GM18873 (cell line): ENCODE data around the gene MAP3K4.

Source experiments
- ATAC-seq: cut with Tn5 transposase; IDR thresholded peaks from one replicate; pipeline ENCODE4 v1.9.1; 2021; ENCODE audit warnings: mild to moderate bottlenecking, moderate library complexity, moderate number of reproducible peaks; ENCODE audit not compliant: unreplicated experiment, low FRiP score

MAP3K4 gene

DNA sequence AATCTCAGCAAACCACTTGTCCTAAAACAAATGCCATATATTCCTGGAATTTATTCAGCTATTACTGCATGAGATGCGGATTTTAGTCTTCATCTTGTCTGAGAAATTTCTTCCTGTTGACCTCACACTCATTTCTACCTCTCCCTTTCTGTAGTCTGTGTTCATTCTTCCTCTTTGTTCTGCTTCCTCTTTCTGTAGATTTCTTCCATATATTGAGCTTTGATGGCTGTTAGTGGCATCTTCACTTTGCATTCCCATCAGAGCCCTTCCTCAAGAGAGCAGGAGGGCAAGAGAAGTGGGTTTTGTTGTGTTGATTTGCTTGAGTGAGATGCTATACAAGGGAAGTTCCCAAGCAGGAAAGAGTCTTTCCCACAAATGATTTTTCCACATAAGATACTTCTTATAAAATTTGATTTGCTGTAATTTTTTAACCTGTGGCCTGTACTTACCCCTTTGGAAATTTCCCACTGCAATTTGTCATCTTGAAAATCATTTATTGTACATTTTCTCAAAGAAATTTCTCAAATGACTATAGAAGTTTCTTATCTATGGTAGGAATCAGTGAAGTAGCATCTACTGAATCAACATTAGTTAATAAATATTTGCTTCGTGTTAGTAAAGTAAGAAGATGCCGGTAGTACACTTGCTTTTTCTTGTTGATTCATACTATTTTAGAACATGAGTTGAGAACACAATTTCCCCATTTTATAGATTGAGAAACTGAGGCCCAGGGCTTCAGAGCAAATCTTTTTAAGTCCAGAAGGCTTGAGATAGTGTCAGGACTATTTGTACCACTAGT, 43.8 kb downstream of the MAP3K4 start:
- ATAC-seq: no peak

DNA sequence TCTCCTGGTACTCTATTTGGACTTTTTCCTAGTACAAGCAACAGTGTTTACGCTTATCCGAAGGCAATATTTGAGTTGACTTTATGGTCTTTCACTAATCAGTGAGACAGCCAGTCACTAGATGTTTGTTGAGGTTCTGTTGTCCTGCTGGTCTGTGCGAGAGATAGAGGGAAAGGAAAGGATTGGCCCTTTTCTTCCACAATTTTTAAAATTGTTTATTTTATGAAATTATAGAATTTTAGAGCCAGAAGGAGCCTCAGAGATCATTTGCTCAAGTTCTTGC, 44.4 kb downstream of the MAP3K4 start:
- no peak for ATAC-seq

DNA sequence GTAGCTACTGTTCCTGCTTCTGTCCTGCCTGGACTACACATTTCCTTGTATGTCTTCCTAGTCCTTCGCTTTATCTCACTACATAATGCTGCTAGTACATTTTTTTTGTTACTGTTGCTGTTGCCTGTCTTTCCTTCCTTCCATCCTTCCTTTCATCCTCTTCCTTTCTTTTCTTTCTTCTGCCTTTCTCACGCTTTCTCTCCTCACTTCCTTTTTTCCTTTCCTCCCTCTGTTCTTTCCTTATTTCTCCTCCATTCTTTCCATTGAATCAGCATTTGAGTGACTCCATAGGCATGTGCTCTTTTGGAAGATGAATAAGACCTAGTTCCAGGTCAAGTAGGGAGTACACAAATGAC, 46.3 kb downstream of the MAP3K4 start:
- ATAC-seq: no peak

DNA sequence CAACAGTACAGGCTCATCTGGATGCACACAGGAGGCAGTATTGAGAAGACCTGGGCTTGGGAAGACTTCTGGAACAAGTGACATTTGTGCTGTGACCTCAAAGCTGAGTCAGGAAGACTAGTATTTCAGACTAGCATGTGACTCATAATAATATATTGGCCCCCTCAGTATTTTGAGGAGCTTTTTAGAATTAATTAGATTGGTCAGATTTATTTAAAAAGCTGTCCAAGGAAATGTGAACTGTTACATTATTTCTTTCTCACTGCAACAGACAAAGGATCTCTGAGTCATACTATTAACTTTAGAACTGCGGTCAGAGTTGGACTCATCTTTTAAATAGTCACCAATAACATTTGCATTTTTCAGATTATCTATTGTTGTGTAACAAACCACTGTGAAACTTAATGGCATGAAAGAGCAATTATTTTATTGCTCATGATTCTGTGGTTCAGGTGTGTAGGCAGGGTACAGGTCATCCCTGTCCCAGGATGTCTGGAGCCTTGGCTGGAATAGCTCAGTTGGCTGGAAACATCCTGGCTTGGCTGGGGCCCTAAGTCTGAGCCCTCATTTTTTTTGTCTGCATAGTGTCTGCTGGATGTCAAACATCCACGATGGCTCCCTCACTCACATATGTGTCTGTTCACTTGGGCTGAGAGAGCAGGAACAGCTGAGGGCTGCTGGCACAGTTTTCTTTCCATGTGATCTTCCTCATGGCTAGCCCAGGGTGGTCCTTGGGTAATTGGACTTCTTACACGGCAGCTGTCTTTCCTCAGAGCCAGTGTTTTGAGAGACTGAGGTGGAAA, 46.9 kb downstream of the MAP3K4 start:
- peak; percentile 91 for ATAC-seq

DNA sequence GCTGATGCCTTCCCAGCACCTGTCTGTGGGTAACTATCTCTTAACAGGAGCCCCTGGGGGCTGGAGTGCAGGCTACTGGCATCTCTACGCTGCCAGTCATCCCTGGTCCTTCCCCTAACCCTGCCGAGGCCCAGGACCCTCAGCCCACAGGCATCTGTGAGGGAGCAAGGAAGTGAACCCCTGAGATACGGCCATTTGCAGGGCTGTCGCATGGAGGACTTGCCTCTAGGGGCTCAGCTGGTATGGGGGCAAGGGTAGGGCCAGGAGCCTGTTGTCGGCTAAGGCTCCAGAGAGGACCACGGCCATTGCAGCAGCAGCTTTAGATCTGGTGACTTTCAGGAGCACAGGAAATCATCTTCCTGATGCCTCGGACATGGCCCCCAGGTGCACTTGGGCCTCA, 49.7 kb downstream of the MAP3K4 start:
- ATAC-seq: no peak

DNA sequence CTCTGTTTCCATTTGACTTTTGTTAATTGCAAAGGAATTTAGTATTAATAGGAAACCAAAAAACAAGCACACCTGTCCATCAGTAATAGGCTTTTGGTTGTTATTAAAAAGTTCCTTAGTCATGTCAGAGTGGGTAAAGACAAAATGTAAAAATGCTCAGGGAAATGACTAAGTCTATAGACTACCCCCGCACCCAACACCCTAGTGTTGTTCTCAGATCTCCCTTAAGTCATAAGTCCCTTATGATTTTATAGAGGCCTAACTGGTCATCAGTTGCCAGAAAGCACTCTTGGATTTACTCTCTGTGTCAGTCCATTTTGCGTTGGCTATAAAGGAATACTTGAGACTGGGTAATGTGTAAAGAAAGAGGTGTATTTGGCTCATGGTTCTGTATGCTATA, 52.8 kb downstream of the MAP3K4 start:
- no peak for ATAC-seq

DNA sequence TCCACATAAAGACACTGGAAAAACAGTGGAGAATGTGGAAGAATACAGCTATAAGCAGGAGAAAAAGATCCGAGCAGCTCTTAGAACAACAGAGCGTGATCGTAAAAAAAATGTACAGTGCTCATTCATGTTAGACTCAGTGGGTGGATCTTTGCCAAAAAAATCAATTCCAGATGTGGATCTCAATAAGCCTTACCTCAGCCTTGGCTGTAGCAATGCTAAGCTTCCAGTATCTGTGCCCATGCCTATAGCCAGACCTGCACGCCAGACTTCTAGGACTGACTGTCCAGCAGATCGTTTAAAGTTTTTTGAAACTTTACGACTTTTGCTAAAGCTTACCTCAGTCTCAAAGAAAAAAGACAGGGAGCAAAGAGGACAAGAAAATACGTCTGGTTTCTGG, 57.1 kb downstream of the MAP3K4 start:
- ATAC-seq: no peak

DNA sequence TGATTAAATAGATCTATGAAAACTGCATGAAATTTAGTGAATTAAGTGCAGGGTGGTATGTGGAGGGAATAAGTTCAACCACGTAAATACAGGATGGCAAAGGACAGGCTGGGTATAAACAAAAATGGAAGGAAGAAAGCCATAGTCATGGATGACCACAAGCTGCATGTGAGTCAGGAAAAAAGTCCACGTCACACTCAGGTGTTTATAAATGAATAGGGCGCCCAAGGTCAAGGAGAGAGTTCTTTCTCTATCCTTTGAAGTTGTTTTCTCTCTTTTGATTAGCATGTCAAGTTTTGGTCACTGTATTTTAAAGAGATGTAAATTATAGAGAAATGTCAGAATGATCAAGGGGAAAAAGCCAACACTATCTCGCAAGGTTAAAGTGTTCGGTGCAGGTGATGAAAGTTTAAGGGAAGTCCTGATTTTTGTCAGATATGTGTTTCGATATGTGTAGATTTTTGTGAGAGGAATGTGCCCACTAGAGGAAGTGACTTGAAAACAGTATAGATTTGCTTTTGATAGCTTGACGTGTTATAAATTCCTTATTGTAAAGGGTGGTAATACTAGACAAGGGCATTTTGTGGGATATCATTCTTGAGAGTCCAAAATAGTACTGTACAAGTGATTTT, 58.7 kb downstream of the MAP3K4 start:
- ATAC-seq: no peak

DNA sequence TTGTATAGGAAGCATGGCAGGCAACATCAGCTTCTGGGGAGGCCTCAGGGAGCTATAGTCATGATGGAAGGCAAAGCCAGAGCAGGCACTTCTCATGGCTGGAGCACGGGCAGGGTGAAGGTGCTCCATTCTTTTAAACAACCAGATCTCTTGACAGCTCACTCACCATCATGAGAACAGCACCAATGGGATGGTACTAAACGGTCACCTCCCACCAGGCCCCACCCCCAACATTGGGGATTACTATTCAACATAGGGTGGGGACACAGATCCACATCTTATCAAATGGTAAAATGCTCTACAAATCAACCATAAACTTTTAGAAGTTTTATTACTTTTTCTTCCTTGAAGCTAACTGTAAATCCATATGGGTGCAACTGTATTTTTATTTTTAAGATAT, 61.5 kb downstream of the MAP3K4 start:
- ATAC-seq: no peak

DNA sequence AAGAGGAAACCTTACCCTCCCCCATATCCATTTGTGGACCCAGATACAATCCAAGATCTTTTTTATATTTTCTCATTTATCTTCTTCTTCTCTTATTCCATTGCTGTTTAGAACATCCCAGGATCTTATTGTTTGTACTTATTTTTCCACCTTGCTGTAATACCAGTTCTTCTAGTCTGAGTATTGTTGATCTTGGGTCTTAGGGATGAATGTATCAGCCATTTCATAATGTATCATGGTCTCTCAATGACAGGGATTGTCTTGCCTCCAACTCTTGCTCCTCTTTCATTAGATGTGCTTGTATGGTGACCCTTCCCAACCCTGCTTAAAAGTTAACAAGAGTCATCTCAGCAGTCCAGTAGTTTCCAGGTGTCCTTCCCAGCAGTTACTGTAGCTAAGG, 63.3 kb downstream of the MAP3K4 start:
- ATAC-seq: no peak

DNA sequence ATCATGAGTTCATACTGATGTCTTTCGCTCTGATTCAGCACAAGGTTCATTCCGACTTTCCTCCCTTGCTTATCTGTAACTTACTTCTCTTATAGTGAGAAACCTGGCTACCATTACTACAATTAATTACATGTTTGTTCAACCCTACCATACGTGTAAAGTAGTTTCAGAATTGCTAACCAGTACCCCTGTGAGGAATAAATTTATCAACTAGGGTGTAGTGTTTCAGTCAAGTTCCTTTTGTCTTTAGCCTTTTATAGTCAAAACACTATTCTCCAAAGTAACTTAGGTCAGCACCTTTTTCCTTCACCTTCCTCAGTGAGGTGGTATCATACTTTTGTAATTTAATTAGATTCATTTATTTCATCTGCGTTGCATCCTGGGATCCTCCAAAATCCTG, 64.9 kb downstream of the MAP3K4 start:
- no peak for ATAC-seq

DNA sequence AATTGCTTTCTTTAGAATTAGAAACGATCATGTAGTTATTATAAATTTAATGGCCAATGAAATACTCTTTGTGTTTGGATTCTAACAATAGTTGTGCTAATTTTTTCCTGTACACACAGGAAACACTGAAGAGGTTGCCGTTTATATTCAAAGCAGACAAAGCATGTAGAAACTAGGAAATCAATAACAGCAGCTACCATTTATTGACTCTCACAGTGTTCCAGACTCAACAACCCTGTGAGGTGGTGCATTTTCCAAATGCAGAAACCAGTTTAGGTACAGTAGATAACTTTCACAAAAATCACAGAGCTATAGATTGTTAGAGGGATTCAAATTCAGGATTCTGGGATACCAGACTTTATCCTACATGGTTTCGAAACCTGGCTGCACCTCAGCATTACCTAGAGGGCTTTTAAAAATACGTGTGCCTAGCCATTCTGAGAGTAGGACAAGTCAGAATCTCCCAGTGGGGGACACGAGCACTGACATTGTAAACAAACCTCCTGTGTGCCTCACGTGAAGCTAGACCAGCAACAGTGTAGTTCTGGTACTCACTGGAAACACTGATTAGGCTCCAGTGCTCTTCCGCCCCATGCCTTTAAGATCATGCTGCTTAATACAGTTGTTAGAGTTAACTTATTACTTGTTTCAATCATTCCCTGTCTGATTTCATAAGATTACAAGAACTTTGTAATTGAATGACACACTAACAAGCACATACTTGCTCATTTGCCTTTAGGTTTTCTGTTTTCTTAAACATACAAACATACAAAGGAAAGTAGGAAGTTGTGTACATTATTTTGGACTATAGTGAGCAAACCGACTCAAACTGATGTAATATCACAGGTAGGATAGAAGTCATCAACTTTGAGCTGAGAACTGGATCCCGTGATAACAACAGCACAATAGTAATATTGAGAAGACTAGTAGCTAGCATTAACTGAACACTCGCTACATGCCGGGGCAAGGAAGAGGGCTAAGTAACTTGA, 65.8 kb downstream of the MAP3K4 start:
- ATAC-seq: no peak

DNA sequence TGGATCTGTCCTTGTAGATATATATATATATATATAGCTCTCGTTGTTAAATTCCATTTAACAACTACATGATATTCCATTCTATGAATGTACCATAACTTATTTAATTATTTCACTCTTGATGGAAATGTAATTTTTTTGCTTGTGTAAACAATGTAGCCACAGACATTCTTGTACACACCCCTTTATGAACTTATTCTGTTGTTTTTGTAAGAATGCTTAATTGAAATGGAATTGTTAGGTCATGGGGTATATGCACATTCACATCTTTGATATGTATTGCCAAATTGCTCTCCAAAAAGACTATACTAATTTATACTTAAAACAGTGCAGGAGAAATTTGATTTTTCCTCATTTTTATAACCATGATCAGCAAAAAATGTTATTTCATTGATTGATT, 67.2 kb downstream of the MAP3K4 start:
- ATAC-seq: no peak

DNA sequence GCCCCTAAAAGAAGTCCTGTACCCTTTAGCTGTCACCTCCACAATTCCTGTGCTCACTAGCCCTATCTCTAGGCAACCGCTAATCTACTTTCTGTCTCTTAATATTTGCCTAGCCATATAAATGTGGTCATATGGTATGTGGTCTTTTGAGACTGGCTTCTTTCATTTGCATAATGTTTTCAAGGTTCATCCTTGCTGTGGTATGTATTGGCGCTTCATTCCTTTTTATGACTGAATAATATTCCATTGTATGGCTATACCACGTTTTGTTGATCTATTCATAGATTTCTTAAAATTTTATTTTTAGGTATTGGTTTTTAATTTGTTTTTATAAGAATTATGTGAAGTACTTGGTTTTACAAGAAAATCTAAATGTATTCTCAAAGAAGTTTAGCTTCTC, 70.0 kb downstream of the MAP3K4 start:
- no peak for ATAC-seq

DNA sequence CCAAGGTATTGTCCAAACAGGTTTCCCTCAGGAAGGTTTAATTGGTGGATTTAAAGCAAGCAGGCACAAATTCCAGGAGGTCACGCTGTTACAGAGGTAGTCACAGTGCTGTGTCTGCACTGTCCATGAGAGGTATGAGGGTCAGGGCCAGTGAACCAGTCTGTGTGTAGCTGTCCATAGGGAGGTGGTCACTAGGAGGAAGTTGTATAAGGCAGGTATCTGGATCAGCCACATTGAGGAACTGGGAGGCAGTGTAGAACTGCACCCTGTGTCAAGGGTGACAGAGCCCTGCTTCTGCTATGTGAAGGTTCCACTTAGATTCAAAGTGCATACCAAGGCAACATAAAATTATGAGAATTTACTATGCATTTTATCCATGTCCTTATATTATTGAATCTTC, 73.3 kb downstream of the MAP3K4 start:
- no peak for ATAC-seq

DNA sequence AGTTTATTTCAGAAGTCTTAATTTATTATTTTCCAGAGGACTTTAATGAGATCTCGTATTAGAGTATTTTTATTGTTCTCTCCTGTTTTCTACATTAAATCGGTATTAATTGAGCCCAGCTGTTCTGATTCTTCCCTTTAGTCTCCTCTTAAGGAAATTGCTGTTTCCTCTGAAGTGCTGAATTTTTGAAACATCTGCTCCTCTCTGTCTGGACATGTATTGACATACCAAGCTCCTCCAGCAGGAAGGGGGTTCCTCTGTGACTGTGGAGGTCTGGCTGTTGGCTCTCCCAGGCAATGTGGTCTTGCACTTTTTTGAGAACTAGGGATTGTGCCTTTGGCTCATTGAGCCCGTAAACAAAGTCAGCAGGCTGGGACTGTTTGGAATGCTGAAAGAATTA, 74.9 kb downstream of the MAP3K4 start:
- ATAC-seq: no peak

DNA sequence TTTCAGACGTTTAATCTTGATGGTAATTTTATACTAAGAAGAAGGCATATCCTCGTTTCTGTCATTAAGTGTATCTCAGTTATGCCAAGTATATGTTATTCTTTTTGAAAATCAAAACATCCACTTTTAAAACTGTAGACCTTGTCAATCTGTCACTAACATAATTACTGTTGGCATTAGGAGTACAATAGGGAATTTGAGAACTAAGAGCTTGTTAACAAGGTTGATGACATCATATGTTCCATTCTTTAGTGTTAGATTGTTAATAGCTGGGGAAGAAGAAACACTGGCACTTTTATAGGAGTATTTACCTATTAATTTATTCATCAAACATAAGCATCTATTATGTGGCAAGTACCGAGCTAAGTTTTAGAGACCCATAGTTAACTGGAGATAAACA, 76.2 kb downstream of the MAP3K4 start:
- no peak for ATAC-seq

DNA sequence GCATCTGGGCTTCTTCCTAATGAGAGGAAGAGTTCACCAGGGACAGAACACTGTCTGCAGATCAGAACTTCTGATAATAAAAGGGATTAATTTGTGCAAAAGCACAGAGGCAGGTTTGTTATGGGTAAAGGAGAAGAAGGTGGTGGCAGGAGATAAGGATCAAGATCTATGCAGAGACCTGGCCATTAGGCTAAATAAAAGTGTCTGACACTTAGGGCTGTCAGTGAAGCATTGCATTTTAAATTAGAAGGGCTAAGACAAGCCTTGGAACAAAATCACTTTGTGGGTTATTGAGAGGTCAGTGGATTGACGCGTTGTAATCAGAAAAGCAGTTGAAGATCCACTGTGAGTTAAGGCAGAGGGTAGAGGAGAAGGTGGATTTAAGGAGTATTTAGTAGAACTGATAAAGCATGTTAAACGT, 76.8 kb downstream of the MAP3K4 start:
- no peak for ATAC-seq

DNA sequence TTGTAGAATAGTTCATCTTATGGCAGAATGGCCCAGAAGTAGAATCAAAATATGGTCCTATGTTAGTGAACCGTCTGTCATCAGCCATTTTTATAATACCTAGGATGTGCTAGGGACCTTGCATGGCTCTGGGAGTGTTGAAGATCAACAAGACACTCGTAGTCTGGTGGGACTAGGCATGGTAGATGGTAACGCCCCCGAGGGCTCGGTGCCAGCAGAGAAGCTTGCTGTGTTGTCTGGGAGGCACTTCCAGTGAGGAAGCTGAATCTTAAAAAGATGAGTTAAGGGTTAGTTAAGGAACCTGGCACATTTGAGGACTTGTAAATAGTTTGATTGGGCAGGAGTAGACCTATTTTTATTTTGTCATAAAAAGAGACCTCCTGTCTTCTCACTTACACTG, 82.4 kb downstream of the MAP3K4 start:
- ATAC-seq: no peak

DNA sequence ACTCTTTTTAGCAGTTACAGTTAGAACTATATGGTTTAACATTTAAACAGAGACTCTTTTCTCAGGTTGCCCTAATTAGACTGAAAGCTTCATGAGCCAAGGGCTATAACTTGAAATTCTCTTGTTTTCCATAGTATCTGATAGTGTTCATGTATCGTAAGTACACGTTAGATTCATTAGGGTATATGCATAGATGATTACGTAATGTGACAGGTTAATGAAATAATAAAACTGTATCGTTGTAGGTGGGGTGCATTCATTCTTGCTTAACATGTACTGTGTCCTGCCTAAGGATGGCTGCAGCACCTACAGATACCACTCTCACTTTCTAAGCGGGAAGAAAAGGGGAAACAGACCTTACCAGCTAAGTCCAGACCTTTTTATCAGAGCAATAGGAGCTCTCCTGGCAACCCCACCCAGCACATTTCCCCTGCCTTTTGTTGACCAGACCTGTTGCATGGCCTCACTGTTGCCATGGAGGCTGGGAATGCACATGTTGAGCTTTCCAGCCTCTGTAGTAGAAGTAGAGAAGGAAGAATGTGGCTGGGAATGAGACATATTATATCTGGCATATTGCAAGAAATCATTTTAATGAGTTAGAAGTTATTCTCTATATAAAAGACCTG, 83.0 kb downstream of the MAP3K4 start:
- ATAC-seq: no peak
